ENCODE data around the gene ICAM4.

The ICAM4 gene

DNA sequence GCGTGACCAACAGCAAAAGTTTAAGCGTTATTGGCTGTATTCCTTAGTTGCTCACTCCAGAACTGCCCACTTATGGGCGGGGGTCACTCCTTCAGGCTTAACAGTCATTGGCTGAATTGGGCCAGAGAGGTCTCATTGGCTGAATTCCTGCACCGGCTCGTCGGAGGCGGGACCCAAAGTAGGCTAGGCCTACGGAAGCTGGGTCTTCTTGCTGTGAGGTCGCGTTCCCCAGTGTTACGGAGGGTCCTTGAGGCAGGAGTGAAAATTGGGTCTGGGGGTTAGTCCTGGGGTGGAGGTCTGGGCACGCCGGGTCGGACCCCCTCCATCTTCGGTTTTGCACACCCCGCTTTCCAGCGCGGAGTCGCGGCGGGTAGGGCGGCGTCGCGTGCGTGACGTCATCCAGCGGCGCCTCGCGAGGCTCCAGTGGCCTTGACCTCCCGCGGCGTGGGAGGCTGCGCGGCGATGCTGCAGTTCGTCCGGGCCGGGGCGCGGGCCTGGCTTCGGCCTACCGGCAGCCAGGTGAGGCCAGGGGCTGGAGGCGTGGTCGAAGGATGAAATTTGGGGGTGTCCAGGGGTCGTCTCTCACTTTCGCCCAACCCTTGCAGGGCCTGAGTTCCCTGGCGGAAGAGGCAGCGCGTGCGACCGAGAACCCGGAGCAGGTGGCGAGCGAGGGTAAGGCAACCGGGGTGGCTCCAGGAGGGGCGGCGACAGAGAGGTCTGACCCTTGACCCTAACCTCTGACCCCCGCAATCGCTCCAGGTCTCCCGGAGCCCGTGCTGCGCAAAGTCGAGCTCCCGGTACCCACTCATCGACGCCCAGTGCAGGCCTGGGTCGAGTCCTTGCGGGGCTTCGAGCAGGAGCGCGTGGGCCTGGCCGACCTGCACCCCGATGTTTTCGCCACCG is 34.7 kb upstream of the ICAM4 start, which contains the start of gene MRPL4:
TSS of gene MRPL4 (plus strand) at position 423 of the 903 bp plus-strand sequence. CDS start at position 463, 40 bp downstream.
- peak within 1 kb of the TSS; percentile 82 for H3K4me2 ChIP-seq (ENCODE audit: insufficient read depth, low read length, poor library complexity, severe bottlenecking)
- H2BK12ac ChIP-seq (ENCODE audit: low read length) = no peak within 1 kb of the TSS
- peak within 1 kb of the TSS; percentile 29 for H4K8ac ChIP-seq (ENCODE audit: low read depth, low read length)
- no CpG with 5 or more reads among the region's 77 CpGs for WGBS, 2 donors (ENCODE audit: extremely low coverage in 2 of 2, insufficient read length in 2 of 2, insufficient replicate concordance in 1 of 2)
- peak within 1 kb of the TSS; percentile 43 for H3K27ac ChIP-seq (replicated peaks; ENCODE audit: low read length)
- H3K9me3 ChIP-seq (replicated peaks in 1 of 2; ENCODE audit: control insufficient read depth in 2 of 2, insufficient read depth in 1 of 2, low read depth in 1 of 2, low read length in 2 of 2) = peaks cover 0 to 2% of the 10 kb centered on the region in 2 donors
- peak within 1 kb of the TSS; percentile 97 for H2BK5ac ChIP-seq (ENCODE audit: low read length)
- DNase-seq (ENCODE audit: low spot score) = peak; percentile 97
- H2BK15ac ChIP-seq (ENCODE audit: low read length) = peak within 1 kb of the TSS; percentile 39
- peak within 1 kb of the TSS; percentile 77 to 92 for H3K4me3 ChIP-seq (ENCODE audit: low read length in 2 of 2)
- H3K4me1 ChIP-seq (ENCODE audit: control insufficient read depth in 2 of 2, insufficient read depth in 1 of 2, low read depth in 1 of 2, low read length in 2 of 2) = peaks cover 3 to 6% of the 10 kb centered on the region in 2 donors
- H2AFZ ChIP-seq (ENCODE audit: low read length) = peak within 1 kb of the TSS; percentile 96
- H2AK5ac ChIP-seq (ENCODE audit: low read depth, low read length) = peak within 1 kb of the TSS; percentile 23
- no peak within 1 kb of the TSS for H3K4ac ChIP-seq (ENCODE audit: low read length)
- H3K27me3 ChIP-seq (ENCODE audit: control insufficient read depth in 3 of 3, insufficient read depth in 3 of 3, low read depth in 1 of 3, low read length in 3 of 3) = no peaks in the 10 kb centered on the region
- H2BK120ac ChIP-seq (ENCODE audit: low read depth, low read length) = no peak within 1 kb of the TSS
- H4K91ac ChIP-seq (ENCODE audit: low read depth, low read length, poor library complexity) = no peak within 1 kb of the TSS
- H3K79me1 ChIP-seq (ENCODE audit: low read depth, low read length) = peaks cover 3% of the 10 kb centered on the region
- peak within 1 kb of the TSS; percentile 93 for H3K18ac ChIP-seq (ENCODE audit: low read length)
- H3K36me3 ChIP-seq (replicated peaks in 1 of 2; ENCODE audit: control insufficient read depth in 2 of 2, insufficient read depth in 2 of 2, low read length in 2 of 2) = peaks cover 12 to 31% of the 10 kb centered on the region in 2 donors
- no peak within 1 kb of the TSS for H3K14ac ChIP-seq (ENCODE audit: low read length)
- H3K23ac ChIP-seq (ENCODE audit: low read depth, low read length, poor library complexity) = peak within 1 kb of the TSS; percentile 92
- H3K9ac ChIP-seq (ENCODE audit: low read depth, low read length, poor library complexity) = peak within 1 kb of the TSS; percentile 94

DNA sequence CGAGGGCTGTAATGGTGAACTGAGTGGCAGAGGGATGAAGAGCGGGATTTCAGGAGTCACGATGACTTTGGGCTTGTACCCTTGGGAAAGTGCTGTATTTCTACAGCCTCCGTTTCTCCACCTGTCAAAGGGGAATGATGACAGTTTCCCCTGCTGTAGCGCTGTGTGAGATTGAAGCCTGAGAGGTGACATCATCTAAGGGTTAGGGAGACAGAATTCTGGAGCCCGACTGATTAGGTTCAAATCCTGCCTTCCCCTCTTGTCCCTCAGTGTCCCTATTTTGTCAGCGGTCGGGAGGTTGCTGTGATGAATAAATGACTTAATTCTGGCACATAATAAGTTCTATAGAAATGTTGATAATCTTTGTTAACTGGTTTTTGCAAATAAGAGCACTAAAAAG is 34.0 kb upstream of the ICAM4 start:
- Histone ChIP-seq H2BK120ac (ENCODE audit: low read depth, low read length) (no peak overlapping the region), H3K27ac (replicated peaks; ENCODE audit: low read length) (no peak overlapping the region), H3K9ac (ENCODE audit: low read depth, low read length, poor library complexity) (peak overlapping the region; percentile 94), H2AK5ac (ENCODE audit: low read depth, low read length) (peak overlapping the region; percentile 23), H3K36me3 (replicated peaks in 1 of 2; ENCODE audit: control insufficient read depth in 2 of 2, insufficient read depth in 2 of 2, low read length in 2 of 2) (peaks cover 16 to 38% of the 10 kb centered on the region in 2 donors), H2BK12ac (ENCODE audit: low read length) (no peak overlapping the region), H3K4ac (ENCODE audit: low read length) (no peak overlapping the region), H2BK5ac (ENCODE audit: low read length) (peak overlapping the region; percentile 97), H3K79me1 (ENCODE audit: low read depth, low read length) (peaks cover 3% of the 10 kb centered on the region), H3K27me3 (ENCODE audit: control insufficient read depth in 3 of 3, insufficient read depth in 3 of 3, low read depth in 1 of 3, low read length in 3 of 3) (no peaks in the 10 kb centered on the region), H4K91ac (ENCODE audit: low read depth, low read length, poor library complexity) (no peak overlapping the region), H2BK15ac (ENCODE audit: low read length) (no peak overlapping the region), H3K18ac (ENCODE audit: low read length) (peak overlapping the region; percentile 93), H2AFZ (ENCODE audit: low read length) (peak overlapping the region; percentile 96), H4K8ac (ENCODE audit: low read depth, low read length) (no peak overlapping the region), H3K4me1 (ENCODE audit: control insufficient read depth in 2 of 2, insufficient read depth in 1 of 2, low read depth in 1 of 2, low read length in 2 of 2) (peaks cover 3 to 6% of the 10 kb centered on the region in 2 donors), H3K4me2 (ENCODE audit: insufficient read depth, low read length, poor library complexity, severe bottlenecking) (peak overlapping the region; percentile 82), H3K14ac (ENCODE audit: low read length) (no peak overlapping the region), H3K23ac (ENCODE audit: low read depth, low read length, poor library complexity) (peak overlapping the region; percentile 92), H3K4me3 (ENCODE audit: low read length in 2 of 2) (peak overlapping the region; percentile 77 to 92), H3K9me3 (replicated peaks in 1 of 2; ENCODE audit: control insufficient read depth in 2 of 2, insufficient read depth in 1 of 2, low read depth in 1 of 2, low read length in 2 of 2) (peaks cover 0 to 2% of the 10 kb centered on the region in 2 donors)
- DNase-seq (ENCODE audit: low spot score) = no peak
- WGBS, 2 donors (ENCODE audit: extremely low coverage in 2 of 2, insufficient read length in 2 of 2, insufficient replicate concordance in 1 of 2) = no CpG with 5 or more reads among the region's 8 CpGs

GRCh38 chr19:10254244-10254643 is 32.5 kb upstream of the ICAM4 start:
- no peak overlapping the region for H3K14ac ChIP-seq (ENCODE audit: low read length)
- H4K8ac ChIP-seq (ENCODE audit: low read depth, low read length) = no peak overlapping the region
- H3K4ac ChIP-seq (ENCODE audit: low read length) = no peak overlapping the region
- H2BK120ac ChIP-seq (ENCODE audit: low read depth, low read length) = no peak overlapping the region
- H2BK5ac ChIP-seq (ENCODE audit: low read length) = no peak overlapping the region
- no peak overlapping the region for H3K9ac ChIP-seq (ENCODE audit: low read depth, low read length, poor library complexity)
- no peak overlapping the region for H2AK5ac ChIP-seq (ENCODE audit: low read depth, low read length)
- no peak overlapping the region for H4K91ac ChIP-seq (ENCODE audit: low read depth, low read length, poor library complexity)
- H3K4me1 ChIP-seq (ENCODE audit: control insufficient read depth in 2 of 2, insufficient read depth in 1 of 2, low read depth in 1 of 2, low read length in 2 of 2) = peaks cover 5 to 6% of the 10 kb centered on the region in 2 donors
- H3K4me3 ChIP-seq (ENCODE audit: low read length in 2 of 2) = no peak overlapping the region
- no peak overlapping the region for H3K27ac ChIP-seq (replicated peaks; ENCODE audit: low read length)
- H3K9me3 ChIP-seq (replicated peaks in 1 of 2; ENCODE audit: control insufficient read depth in 2 of 2, insufficient read depth in 1 of 2, low read depth in 1 of 2, low read length in 2 of 2) = peaks cover 0 to 2% of the 10 kb centered on the region in 2 donors
- H2BK15ac ChIP-seq (ENCODE audit: low read length) = no peak overlapping the region
- no peak overlapping the region for H3K18ac ChIP-seq (ENCODE audit: low read length)
- H3K79me1 ChIP-seq (ENCODE audit: low read depth, low read length) = peaks cover 3% of the 10 kb centered on the region
- H3K27me3 ChIP-seq (ENCODE audit: control insufficient read depth in 3 of 3, insufficient read depth in 3 of 3, low read depth in 1 of 3, low read length in 3 of 3) = no peaks in the 10 kb centered on the region
- H2AFZ ChIP-seq (ENCODE audit: low read length) = no peak overlapping the region
- no peak overlapping the region for H3K4me2 ChIP-seq (ENCODE audit: insufficient read depth, low read length, poor library complexity, severe bottlenecking)
- no peak overlapping the region for H2BK12ac ChIP-seq (ENCODE audit: low read length)
- no peak overlapping the region for H3K23ac ChIP-seq (ENCODE audit: low read depth, low read length, poor library complexity)
- no peak for DNase-seq (ENCODE audit: low spot score)
- WGBS, 2 donors (ENCODE audit: extremely low coverage in 2 of 2, insufficient read length in 2 of 2, insufficient replicate concordance in 1 of 2) = no CpG with 5 or more reads among the region's 3 CpGs
- peaks cover 27 to 52% of the 10 kb centered on the region in 2 donors for H3K36me3 ChIP-seq (replicated peaks in 1 of 2; ENCODE audit: control insufficient read depth in 2 of 2, insufficient read depth in 2 of 2, low read length in 2 of 2)

- Histone ChIP-seq H3K9me3 (replicated peaks in 1 of 2; ENCODE audit: control insufficient read depth in 2 of 2, insufficient read depth in 1 of 2, low read depth in 1 of 2, low read length in 2 of 2) (peaks cover 0 to 2% of the 10 kb centered on the region in 2 donors), H4K91ac (ENCODE audit: low read depth, low read length, poor library complexity) (no peak overlapping the region), H3K23ac (ENCODE audit: low read depth, low read length, poor library complexity) (no peak overlapping the region), H3K36me3 (replicated peaks in 1 of 2; ENCODE audit: control insufficient read depth in 2 of 2, insufficient read depth in 2 of 2, low read length in 2 of 2) (peaks cover 30 to 62% of the 10 kb centered on the region in 2 donors), H2BK5ac (ENCODE audit: low read length) (no peak overlapping the region), H3K27ac (replicated peaks; ENCODE audit: low read length) (no peak overlapping the region), H2BK120ac (ENCODE audit: low read depth, low read length) (no peak overlapping the region), H2BK12ac (ENCODE audit: low read length) (no peak overlapping the region), H3K14ac (ENCODE audit: low read length) (no peak overlapping the region), H3K18ac (ENCODE audit: low read length) (no peak overlapping the region), H3K9ac (ENCODE audit: low read depth, low read length, poor library complexity) (no peak overlapping the region), H3K4me3 (ENCODE audit: low read length in 2 of 2) (no peak overlapping the region), H3K79me1 (ENCODE audit: low read depth, low read length) (peaks cover 3% of the 10 kb centered on the region), H3K4ac (ENCODE audit: low read length) (no peak overlapping the region), H3K27me3 (ENCODE audit: control insufficient read depth in 3 of 3, insufficient read depth in 3 of 3, low read depth in 1 of 3, low read length in 3 of 3) (no peaks in the 10 kb centered on the region), H2AFZ (ENCODE audit: low read length) (no peak overlapping the region), H2AK5ac (ENCODE audit: low read depth, low read length) (no peak overlapping the region), H4K8ac (ENCODE audit: low read depth, low read length) (no peak overlapping the region), H3K4me2 (ENCODE audit: insufficient read depth, low read length, poor library complexity, severe bottlenecking) (no peak overlapping the region), H2BK15ac (ENCODE audit: low read length) (no peak overlapping the region), H3K4me1 (ENCODE audit: control insufficient read depth in 2 of 2, insufficient read depth in 1 of 2, low read depth in 1 of 2, low read length in 2 of 2) (peaks cover 5 to 6% of the 10 kb centered on the region in 2 donors)
- no CpG with 5 or more reads among the region's 2 CpGs for WGBS, 2 donors (ENCODE audit: extremely low coverage in 2 of 2, insufficient read length in 2 of 2, insufficient replicate concordance in 1 of 2)
- DNase-seq (ENCODE audit: low spot score) = no peak
Observed at GRCh38 chr19:10255358-10255757, 31.4 kb upstream of the ICAM4 start.

All from neuronal stem cell (in vitro differentiated cells).